ENCODE results near the gene PSIP1. TPM values are rescaled to one million over a fixed set of nuclear protein-coding genes. Genes with fewer than 3 reads are reported as not detected.

PSIP1 gene
- total and polyA plus RNA-seq, 2 experiments from 2014 or later: 35.1 to 37.3 TPM

GRCh38 chr9:15501803-15502202, 9.0 kb downstream of the PSIP1 start:
- no peaks in the 10 kb centered on the region for H3K27me3 ChIP-seq
- H3K4me1 ChIP-seq (ENCODE audit: insufficient read depth): no peaks in the 10 kb centered on the region
- no peaks in the 10 kb centered on the region for H3K9me2 ChIP-seq (replicated peaks; ENCODE audit: insufficient read depth)
- no peak overlapping the region for H3K4me3 ChIP-seq
- no peaks in the 10 kb centered on the region for H4K20me1 ChIP-seq (ENCODE audit: insufficient read depth, poor library complexity, severe bottlenecking)
- no peak overlapping the region for H3K27ac ChIP-seq
- no peaks in the 10 kb centered on the region for H3K9me3 ChIP-seq (ENCODE audit: low read depth)
- no peaks in the 10 kb centered on the region for H3K36me3 ChIP-seq (replicated peaks; ENCODE audit: insufficient read depth, low read depth)
- TF ChIP-seq EZH2phosphoT487 (IDR thresholded peaks at IDR 0.05; ENCODE audit: low read depth, severe bottlenecking, unreplicated experiment) (no peak), EZH2 (IDR thresholded peaks at IDR 0.05; ENCODE audit: borderline replicate concordance) (no peak)
- TF ChIP-seq, protein P1, sequence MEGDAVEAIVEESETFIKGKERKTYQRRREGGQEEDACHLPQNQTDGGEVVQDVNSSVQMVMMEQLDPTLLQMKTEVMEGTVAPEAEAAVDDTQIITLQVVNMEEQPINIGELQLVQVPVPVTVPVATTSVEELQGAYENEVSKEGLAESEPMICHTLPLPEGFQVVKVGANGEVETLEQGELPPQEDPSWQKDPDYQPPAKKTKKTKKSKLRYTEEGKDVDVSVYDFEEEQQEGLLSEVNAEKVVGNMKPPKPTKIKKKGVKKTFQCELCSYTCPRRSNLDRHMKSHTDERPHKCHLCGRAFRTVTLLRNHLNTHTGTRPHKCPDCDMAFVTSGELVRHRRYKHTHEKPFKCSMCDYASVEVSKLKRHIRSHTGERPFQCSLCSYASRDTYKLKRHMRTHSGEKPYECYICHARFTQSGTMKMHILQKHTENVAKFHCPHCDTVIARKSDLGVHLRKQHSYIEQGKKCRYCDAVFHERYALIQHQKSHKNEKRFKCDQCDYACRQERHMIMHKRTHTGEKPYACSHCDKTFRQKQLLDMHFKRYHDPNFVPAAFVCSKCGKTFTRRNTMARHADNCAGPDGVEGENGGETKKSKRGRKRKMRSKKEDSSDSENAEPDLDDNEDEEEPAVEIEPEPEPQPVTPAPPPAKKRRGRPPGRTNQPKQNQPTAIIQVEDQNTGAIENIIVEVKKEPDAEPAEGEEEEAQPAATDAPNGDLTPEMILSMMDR (IDR thresholded peaks at IDR 0.05; ENCODE audit: poor library complexity): no peak
- 94% methylated on average over 3 of the region's 5 CpGs for WGBS (ENCODE audit: low lambda C conversion rate, missing lambda C conversion rate)
- H2AFZ ChIP-seq: no peak overlapping the region
- no peak for DNase-seq (ENCODE audit: low spot score)
- peaks cover 28% of the 10 kb centered on the region for H3K79me2 ChIP-seq
- no peak overlapping the region for H3K4me2 ChIP-seq

DNA sequence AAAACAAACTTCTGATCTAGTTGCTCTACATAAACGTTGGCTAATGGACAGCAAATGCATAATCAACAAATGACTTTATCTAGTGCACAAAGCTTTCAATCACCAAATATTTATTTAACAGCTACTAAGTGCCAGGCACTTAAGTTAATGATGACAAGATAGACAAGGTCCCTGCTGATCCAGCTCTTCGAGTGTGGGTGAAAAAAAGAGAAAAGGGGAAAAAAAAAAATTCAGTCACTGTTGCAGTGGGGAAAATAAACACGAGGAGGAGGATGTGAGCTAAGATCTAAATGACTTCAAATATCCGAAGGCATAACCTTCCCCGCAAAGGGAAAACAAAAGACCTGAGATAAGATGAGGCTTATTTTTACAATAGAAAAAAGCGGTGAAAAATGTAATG, 9.6 kb downstream of the PSIP1 start:
- no peaks in the 10 kb centered on the region for H3K36me3 ChIP-seq (replicated peaks; ENCODE audit: insufficient read depth, low read depth)
- no peak overlapping the region for H3K4me2 ChIP-seq
- no peaks in the 10 kb centered on the region for H3K27me3 ChIP-seq
- H3K9me2 ChIP-seq (replicated peaks; ENCODE audit: insufficient read depth): no peaks in the 10 kb centered on the region
- DNase-seq (ENCODE audit: low spot score): no peak
- WGBS (ENCODE audit: low lambda C conversion rate, missing lambda C conversion rate): 49% methylated on average over 6 of the region's 6 CpGs
- TF ChIP-seq EZH2phosphoT487 (IDR thresholded peaks at IDR 0.05; ENCODE audit: low read depth, severe bottlenecking, unreplicated experiment) (no peak), EZH2 (IDR thresholded peaks at IDR 0.05; ENCODE audit: borderline replicate concordance) (no peak)
- TF ChIP-seq, protein P1 (IDR thresholded peaks at IDR 0.05; ENCODE audit: poor library complexity): peak; percentile 24
- peaks cover 25% of the 10 kb centered on the region for H3K79me2 ChIP-seq
- H3K27ac ChIP-seq: no peak overlapping the region
- no peaks in the 10 kb centered on the region for H3K9me3 ChIP-seq (ENCODE audit: low read depth)
- no peaks in the 10 kb centered on the region for H4K20me1 ChIP-seq (ENCODE audit: insufficient read depth, poor library complexity, severe bottlenecking)
- no peak overlapping the region for H3K4me3 ChIP-seq
- H2AFZ ChIP-seq: no peak overlapping the region
- no peaks in the 10 kb centered on the region for H3K4me1 ChIP-seq (ENCODE audit: insufficient read depth)

DNA sequence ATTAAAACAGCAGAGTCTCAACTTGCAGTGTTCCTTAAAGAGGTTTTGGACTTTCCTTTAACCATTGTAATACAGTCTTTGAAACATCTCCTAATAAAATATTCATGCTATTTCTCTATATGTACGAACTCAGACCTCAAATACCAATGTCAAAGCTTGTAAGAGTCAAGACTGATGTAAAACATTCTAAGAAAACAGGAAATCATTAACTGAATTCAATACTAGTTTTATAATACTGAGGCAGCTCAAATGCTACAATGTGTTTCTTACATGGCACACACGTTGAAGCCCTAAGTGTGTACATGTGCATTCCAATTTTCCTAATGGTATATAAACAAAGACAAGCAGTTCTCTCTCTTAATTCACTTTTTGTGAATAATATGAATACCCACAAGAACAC, 11.6 kb downstream of the PSIP1 start:
- Histone ChIP-seq H3K27me3 (no peaks in the 10 kb centered on the region), H3K4me3 (no peak overlapping the region), H3K4me2 (no peak overlapping the region), H3K27ac (no peak overlapping the region), H3K9me3 (ENCODE audit: low read depth) (no peaks in the 10 kb centered on the region), H4K20me1 (ENCODE audit: insufficient read depth, poor library complexity, severe bottlenecking) (no peaks in the 10 kb centered on the region), H2AFZ (no peak overlapping the region), H3K36me3 (replicated peaks; ENCODE audit: insufficient read depth, low read depth) (no peaks in the 10 kb centered on the region), H3K9me2 (replicated peaks; ENCODE audit: insufficient read depth) (no peaks in the 10 kb centered on the region), H3K4me1 (ENCODE audit: insufficient read depth) (no peaks in the 10 kb centered on the region), H3K79me2 (peaks cover 21% of the 10 kb centered on the region)
- TF ChIP-seq EZH2 (IDR thresholded peaks at IDR 0.05; ENCODE audit: borderline replicate concordance) (no peak), EZH2phosphoT487 (IDR thresholded peaks at IDR 0.05; ENCODE audit: low read depth, severe bottlenecking, unreplicated experiment) (no peak)
- TF ChIP-seq, protein P1 (IDR thresholded peaks at IDR 0.05; ENCODE audit: poor library complexity): no peak
- DNase-seq (ENCODE audit: low spot score): no peak
- WGBS (ENCODE audit: low lambda C conversion rate, missing lambda C conversion rate): 46% methylated on average over 2 of the region's 2 CpGs
